Gastroesophageal sphincter (tissue), 4 donors: Measurements from ENCODE around the gene EFHC2. TPM values are rescaled to one million over a fixed set of nuclear protein-coding genes. Genes with fewer than 3 reads are reported as not detected.
"Not testable (repeated sequence)": the region's sequence is repeated elsewhere in the genome, so short reads cannot be mapped to it uniquely, and the experiment has no call there.

Experiments used
- ATAC-seq: fragments of 150-250 bp; one replicate; pipeline ENCODE4 v1.9.1; 2016; ENCODE audit warnings: mild to moderate bottlenecking, moderate library complexity
- H3K27ac ChIP-seq, 4 donors: fragments of 200-600 bp; sonication (generic) in 3 of 4; 1 replicate in 3 of 4; 2 replicates in 1 of 4; pipeline ENCODE4 v1.5.1; 2016 to 2019
- H3K27me3 ChIP-seq: fragments of 200-600 bp; sonication (generic); one replicate; pipeline ENCODE4 v1.5.1; 2019
- H3K36me3 ChIP-seq, 2 donors: fragments of 200-600 bp; sonication (generic); one replicate each; pipeline ENCODE4 v1.5.1; 2019; ENCODE audit warnings: control low read depth in 1 of 2
- H3K4me1 ChIP-seq, 3 donors: fragments of 200-600 bp; sonication (generic); 1 replicate in 2 of 3; 2 replicates in 1 of 3; pipeline ENCODE4 v1.5.1; 2016 to 2019; ENCODE audit warnings: control low read depth in 2 of 3
- H3K4me3 ChIP-seq, 2 donors: fragments of 200-600 bp; sonication (generic); one replicate each; pipeline ENCODE4 v1.5.1; 2019; ENCODE audit warnings: mild to moderate bottlenecking in 1 of 2, moderate library complexity in 1 of 2
- H3K9me3 ChIP-seq, 3 donors: fragments of 200-600 bp; sonication (generic); one replicate each; pipeline ENCODE4 v1.5.1; 2017 to 2019; ENCODE audit warnings: control low read depth in 2 of 3
- EP300 ChIP-seq: sonication (generic); formaldehyde crosslinking; IDR thresholded peaks from one replicate; pipeline ENCODE4 v1.6.1; 2017; ENCODE audit warnings: antibody characterized with exemption, mild to moderate bottlenecking
- POLR2A ChIP-seq, 2 donors: fragments of 450-650 bp; IDR thresholded peaks; one replicate each; pipeline ENCODE4 v1.6.1; 2017; ENCODE audit warnings: antibody characterized with exemption in 2 of 2, mild to moderate bottlenecking in 2 of 2, moderate library complexity in 1 of 2
- POLR2AphosphoS5 ChIP-seq: sonication (generic); formaldehyde crosslinking; IDR thresholded peaks from one replicate; pipeline ENCODE4 v1.6.1; 2017; ENCODE audit warnings: antibody characterized with exemption
- WGBS, 2 donors: methylation state at CpG; one replicate each; pipeline ENCODE4 v1.1.5; 2018; ENCODE audit warnings: low coverage in 1 of 2; 5-methylcytosine and 5-hydroxymethylcytosine counted together
- total RNA-seq, 4 donors: library from RNA; depleted of rRNA; stranded (reverse); fragments of >200 nt; gene quantifications; one replicate each; pipeline ENCODE4 v1.1.0, GENCODE V29; 2016
- TF ChIP-seq, protein P1 (sequence below), 4 experiments: fragments of 200-600 bp in 2 of 4; fragments of 450-650 bp in 2 of 4; sonication (generic) in 1 of 4; IDR thresholded peaks; one replicate each; pipeline ENCODE4 v1.5.1; 2017 to 2019; ENCODE audit warnings: antibody characterized with exemption in 4 of 4, mild to moderate bottlenecking in 2 of 4, moderate library complexity in 2 of 4

EFHC2 gene
- total RNA-seq, 4 donors from 2014 or later: 2.7 to 15.9 (median 8.7) TPM

DNA sequence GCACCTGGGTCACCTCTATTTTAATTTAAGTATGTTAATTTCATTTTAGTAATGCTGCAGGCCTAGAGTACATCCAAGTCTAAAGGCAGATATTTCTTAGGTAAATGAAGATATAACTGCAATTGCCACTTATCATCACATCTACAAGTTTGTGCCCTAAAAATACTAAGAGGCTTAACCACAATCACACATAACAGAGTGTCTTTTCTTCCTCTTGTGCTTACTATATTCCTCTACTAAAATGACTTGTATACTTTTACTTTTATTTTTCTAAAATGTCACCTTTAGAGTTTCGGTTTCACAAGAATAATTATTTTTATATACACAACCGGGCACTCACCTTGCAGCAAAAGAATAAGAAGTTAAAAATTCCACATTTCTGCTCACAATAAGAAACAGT, 77.9 kb downstream of the EFHC2 start:
- Histone ChIP-seq H3K4me1 (no peaks in the 10 kb centered on the region), H3K27ac (no peak overlapping the region), H3K4me3 (no peak overlapping the region), H3K27me3 (no peaks in the 10 kb centered on the region), H3K9me3 (no peaks in the 10 kb centered on the region), H3K36me3 (no peaks in the 10 kb centered on the region)
- WGBS, 2 donors: 70 to 100% methylated on average over 2 of the region's 2 CpGs
- no peak for TF ChIP-seq EP300
- ATAC-seq: no peak

DNA sequence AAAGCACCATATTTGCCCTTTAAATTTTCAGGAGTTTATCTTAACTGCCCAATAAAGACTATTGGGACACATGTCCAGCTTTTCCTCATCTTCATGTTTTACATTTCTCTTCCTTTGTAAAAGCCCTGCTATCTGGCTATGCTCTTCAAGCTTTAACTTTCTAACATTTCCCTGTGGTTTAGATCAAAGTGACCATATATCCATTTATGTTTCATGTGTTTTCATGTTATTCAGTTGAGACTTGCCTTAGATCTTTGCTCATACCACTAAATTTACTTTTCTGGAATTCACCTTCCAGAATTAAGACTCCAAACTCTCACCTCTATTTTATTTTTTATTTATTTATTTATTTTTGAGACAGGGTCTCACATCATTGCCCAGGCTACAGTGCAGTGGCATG, 78.5 kb downstream of the EFHC2 start:
- Histone ChIP-seq H3K36me3 (no peaks in the 10 kb centered on the region), H3K27ac (no peak overlapping the region), H3K27me3 (no peaks in the 10 kb centered on the region), H3K9me3 (no peaks in the 10 kb centered on the region), H3K4me1 (no peaks in the 10 kb centered on the region), H3K4me3 (no peak overlapping the region)
- ATAC-seq: no peak
- TF ChIP-seq, protein P1, sequence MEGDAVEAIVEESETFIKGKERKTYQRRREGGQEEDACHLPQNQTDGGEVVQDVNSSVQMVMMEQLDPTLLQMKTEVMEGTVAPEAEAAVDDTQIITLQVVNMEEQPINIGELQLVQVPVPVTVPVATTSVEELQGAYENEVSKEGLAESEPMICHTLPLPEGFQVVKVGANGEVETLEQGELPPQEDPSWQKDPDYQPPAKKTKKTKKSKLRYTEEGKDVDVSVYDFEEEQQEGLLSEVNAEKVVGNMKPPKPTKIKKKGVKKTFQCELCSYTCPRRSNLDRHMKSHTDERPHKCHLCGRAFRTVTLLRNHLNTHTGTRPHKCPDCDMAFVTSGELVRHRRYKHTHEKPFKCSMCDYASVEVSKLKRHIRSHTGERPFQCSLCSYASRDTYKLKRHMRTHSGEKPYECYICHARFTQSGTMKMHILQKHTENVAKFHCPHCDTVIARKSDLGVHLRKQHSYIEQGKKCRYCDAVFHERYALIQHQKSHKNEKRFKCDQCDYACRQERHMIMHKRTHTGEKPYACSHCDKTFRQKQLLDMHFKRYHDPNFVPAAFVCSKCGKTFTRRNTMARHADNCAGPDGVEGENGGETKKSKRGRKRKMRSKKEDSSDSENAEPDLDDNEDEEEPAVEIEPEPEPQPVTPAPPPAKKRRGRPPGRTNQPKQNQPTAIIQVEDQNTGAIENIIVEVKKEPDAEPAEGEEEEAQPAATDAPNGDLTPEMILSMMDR (IDR thresholded peaks at IDR 0.05): no peak
- TF ChIP-seq POLR2AphosphoS5 (no peak), EP300 (no peak), POLR2A (IDR thresholded peaks at IDR 0.05) (no peak)

DNA sequence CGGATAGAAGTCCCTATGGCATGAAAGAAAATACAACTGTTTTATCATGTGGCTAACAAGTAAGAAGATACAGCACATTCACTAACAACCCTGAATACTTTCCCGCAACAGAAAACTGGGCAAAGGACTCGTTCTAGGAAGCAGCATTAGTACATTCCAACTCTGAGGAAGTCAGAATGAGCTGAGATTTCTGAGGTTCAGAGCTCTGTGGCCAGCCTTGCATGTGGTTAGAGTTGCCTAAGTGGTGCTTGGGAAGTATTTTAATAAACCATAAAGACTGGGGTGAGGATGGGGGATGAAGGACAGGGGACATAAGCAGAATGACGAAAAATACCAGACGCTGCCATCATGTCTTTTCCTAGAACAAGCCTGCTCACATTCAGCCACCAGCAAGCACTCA, 82.2 kb downstream of the EFHC2 start:
- ATAC-seq: no peak
- Histone ChIP-seq H3K9me3 (no peaks in the 10 kb centered on the region), H3K27ac (no peak overlapping the region), H3K27me3 (no peaks in the 10 kb centered on the region), H3K4me3 (no peak overlapping the region), H3K36me3 (no peaks in the 10 kb centered on the region), H3K4me1 (no peaks in the 10 kb centered on the region)
- 100% methylated on average over 2 to 3 of the region's 5 CpGs for WGBS, 2 donors
- no peak for TF ChIP-seq POLR2A (IDR thresholded peaks at IDR 0.05)
- no peak for TF ChIP-seq EP300
- TF ChIP-seq POLR2AphosphoS5: no peak
- TF ChIP-seq, protein P1 (IDR thresholded peaks at IDR 0.05): no peak

DNA sequence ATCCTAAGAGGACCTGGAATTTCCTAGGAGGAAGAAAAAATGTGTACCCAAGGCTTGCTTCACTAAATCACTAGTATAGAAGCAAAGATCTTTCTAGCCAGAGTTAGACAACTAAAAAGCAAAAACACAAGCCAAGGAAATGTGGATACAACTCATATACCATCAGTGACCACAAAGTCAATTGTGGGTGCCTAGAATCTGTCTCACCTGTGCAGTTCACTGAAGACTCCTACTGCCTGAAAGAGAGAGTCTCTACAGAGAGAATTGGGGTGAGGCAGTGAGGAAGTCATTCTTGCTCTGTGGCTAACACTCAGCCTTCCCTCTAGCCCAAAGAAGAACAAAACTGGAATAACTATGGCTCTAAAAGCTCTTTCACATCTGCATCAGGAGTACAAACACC, 82.9 kb downstream of the EFHC2 start:
- H3K27me3 ChIP-seq: no peaks in the 10 kb centered on the region
- ATAC-seq: no peak
- no peaks in the 10 kb centered on the region for H3K4me1 ChIP-seq
- H3K4me3 ChIP-seq: no peak overlapping the region
- no peaks in the 10 kb centered on the region for H3K9me3 ChIP-seq
- no peaks in the 10 kb centered on the region for H3K36me3 ChIP-seq
- no peak overlapping the region for H3K27ac ChIP-seq
- no peak for TF ChIP-seq POLR2A (IDR thresholded peaks at IDR 0.05)
- TF ChIP-seq POLR2AphosphoS5: no peak
- TF ChIP-seq, protein P1 (IDR thresholded peaks at IDR 0.05): no peak
- no peak for TF ChIP-seq EP300

DNA sequence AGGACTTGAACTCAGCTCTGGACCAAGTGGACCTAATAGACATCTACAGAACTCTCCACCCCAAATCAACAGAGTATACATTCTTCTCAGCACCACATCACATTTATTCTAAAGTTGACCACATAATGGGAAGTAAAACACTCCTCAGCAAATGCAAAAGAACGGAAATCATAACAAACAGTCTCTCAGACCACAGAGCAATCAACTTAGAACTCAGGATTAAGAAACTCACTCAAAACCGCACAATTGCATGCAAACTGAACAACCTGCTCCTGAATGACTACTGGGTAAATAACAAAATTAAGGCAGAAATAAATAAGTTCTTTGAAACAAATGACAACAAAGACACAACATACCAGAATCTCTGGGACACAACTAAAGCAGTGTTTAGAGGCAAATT, 87.7 kb downstream of the EFHC2 start:
- not testable (repeated sequence) for H3K27ac ChIP-seq, H3K9me3 ChIP-seq
- WGBS, 2 donors: 85 to 100% methylated on average over 1 to 2 of the region's 2 CpGs

DNA sequence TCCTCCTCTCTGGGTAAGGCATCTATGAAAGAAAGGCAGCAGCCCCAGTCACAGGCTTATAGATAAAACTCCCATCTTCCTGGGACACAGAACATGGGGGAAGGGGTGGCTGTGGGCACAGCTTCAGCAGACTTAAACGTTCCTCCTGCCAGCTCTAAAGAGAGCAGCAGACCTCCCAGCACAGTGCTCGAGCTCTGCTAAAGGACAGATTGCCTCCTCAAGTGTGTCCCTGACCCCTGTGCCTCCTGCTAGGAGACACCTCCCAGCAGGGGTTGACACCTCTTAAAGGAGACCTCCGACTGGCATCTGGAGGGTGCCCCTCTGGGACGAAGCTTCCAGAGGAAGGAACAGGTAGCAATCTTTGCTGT, 89.9 kb downstream of the EFHC2 start:
- no peaks in the 10 kb centered on the region for H3K27me3 ChIP-seq
- H3K9me3 ChIP-seq: no peaks in the 10 kb centered on the region
- no CpG with 5 or more reads among the region's 4 CpGs for WGBS, 2 donors
- H3K36me3 ChIP-seq: no peaks in the 10 kb centered on the region
- no peak for TF ChIP-seq POLR2A (IDR thresholded peaks at IDR 0.05)
- TF ChIP-seq POLR2AphosphoS5: no peak
- TF ChIP-seq, protein P1 (IDR thresholded peaks at IDR 0.05): no peak
- TF ChIP-seq EP300: no peak
- ATAC-seq: no peak
- H3K27ac ChIP-seq: peak overlapping the region in 1 of 4 donors; percentile 4
- H3K4me1 ChIP-seq: peaks cover 0 to 11% (median 0%) of the 10 kb centered on the region in 3 donors
- H3K4me3 ChIP-seq: peak overlapping the region in 1 of 2 donors; percentile 24

More for the DNA sequence above, 87.7 kb downstream of the EFHC2 start:
- not testable (repeated sequence) for H3K27me3 ChIP-seq, ATAC-seq, H3K36me3 ChIP-seq, H3K4me3 ChIP-seq
- peaks cover 0 to 11% (median 0%) of the 10 kb centered on the region in 3 donors for H3K4me1 ChIP-seq

DNA sequence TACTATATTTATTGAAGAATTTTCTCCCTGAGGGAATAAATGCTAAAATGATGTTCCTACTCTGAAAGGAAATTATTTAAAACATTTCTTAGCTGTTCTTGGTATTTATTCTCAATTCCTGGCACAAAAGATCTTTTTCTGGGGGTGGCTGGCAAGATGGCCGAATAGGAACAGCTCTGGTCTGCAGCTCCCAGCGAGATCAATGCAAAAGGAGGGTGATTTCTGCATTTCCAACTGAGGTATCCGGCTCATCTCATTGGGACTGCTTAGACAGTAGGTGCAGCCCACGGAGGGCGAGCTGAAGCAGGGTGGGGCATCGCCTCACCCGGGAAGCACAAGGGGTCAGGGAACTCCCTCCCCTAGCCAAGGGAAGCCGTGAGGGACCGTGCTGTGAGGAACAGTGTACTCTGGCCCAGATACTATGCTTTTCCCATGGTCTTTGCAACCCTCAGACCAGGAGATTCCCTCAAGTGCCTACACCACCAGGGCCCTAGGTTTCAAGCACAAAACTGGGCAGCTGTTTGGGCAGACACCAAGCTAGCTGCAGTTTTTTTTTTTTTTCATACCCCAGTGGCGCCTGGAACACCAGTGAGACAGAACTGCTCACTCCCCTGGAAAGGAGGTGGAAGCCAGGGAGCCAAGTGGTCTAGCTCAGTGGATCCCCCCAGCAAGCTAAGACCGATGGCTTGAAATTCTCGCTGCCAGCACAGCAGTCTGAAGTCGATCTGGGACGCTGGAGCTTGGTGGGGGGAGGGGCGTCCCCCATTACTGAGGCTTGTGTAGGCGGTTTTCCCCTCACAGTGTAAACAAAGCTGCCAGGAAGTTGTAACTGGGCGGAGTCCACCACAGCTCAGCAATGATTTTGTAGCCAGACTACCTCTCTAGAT, 90.5 kb downstream of the EFHC2 start:
- H3K36me3 ChIP-seq, H3K27me3 ChIP-seq, H3K9me3 ChIP-seq: not testable (repeated sequence)
- WGBS, 2 donors: 80% methylated on average over 1 of the region's 17 CpGs; no CpG with 5 or more reads in 1 of the 2 donors
- Histone ChIP-seq H3K27ac (peak overlapping the region in 1 of 4 donors; percentile 4), H3K4me1 (peaks cover 0 to 11% (median 0%) of the 10 kb centered on the region in 3 donors), H3K4me3 (peak overlapping the region in 1 of 2 donors; percentile 24)
- ATAC-seq: peak; percentile 61
